ACC112 (cell line): ENCODE data around the gene MYBPH.

Experiments
- H2AFZ ChIP-seq: fragments of 200-600 bp; sonication (generic); one replicate; pipeline ENCODE4 v1.6.0; 2017; ENCODE audit warnings: antibody characterized with exemption, low read length; ENCODE audit not compliant: unreplicated experiment
- H3K27ac ChIP-seq: fragments of 200-600 bp; sonication (generic); 2 replicates; pipeline ENCODE4 v1.5.1; 2014; ENCODE audit warnings: low read depth, mild to moderate bottlenecking, antibody characterized with exemption, low read length, moderate library complexity
- H3K27me3 ChIP-seq: fragments of 200-600 bp; sonication (generic); 2 replicates; pipeline ENCODE4 v1.6.1; 2014; ENCODE audit warnings: mild to moderate bottlenecking, antibody characterized with exemption, low read length, moderate library complexity, mixed read lengths; ENCODE audit not compliant: insufficient read depth
- H3K36me3 ChIP-seq: fragments of 200-600 bp; sonication (generic); 2 replicates; pipeline ENCODE4 v1.6.1; 2016; ENCODE audit warnings: mild to moderate bottlenecking, antibody characterized with exemption, low read length, moderate library complexity, mixed read lengths; ENCODE audit not compliant: insufficient read depth
- H3K4me1 ChIP-seq: fragments of 200-600 bp; sonication (generic); one replicate; pipeline ENCODE4 v1.6.1; 2016; ENCODE audit warnings: low read length, mixed read lengths; ENCODE audit not compliant: insufficient read depth, unreplicated experiment, control insufficient read depth
- H3K4me3 ChIP-seq: fragments of 200-600 bp; sonication (generic); 2 replicates; pipeline ENCODE4 v1.5.1; 2014; ENCODE audit warnings: mild to moderate bottlenecking, low read depth, low read length
- H3K79me2 ChIP-seq: fragments of 200-600 bp; sonication (generic); one replicate; pipeline ENCODE4 v1.6.0; 2016; ENCODE audit warnings: low read length; ENCODE audit not compliant: control insufficient read depth, unreplicated experiment, insufficient read depth

MYBPH gene

DNA sequence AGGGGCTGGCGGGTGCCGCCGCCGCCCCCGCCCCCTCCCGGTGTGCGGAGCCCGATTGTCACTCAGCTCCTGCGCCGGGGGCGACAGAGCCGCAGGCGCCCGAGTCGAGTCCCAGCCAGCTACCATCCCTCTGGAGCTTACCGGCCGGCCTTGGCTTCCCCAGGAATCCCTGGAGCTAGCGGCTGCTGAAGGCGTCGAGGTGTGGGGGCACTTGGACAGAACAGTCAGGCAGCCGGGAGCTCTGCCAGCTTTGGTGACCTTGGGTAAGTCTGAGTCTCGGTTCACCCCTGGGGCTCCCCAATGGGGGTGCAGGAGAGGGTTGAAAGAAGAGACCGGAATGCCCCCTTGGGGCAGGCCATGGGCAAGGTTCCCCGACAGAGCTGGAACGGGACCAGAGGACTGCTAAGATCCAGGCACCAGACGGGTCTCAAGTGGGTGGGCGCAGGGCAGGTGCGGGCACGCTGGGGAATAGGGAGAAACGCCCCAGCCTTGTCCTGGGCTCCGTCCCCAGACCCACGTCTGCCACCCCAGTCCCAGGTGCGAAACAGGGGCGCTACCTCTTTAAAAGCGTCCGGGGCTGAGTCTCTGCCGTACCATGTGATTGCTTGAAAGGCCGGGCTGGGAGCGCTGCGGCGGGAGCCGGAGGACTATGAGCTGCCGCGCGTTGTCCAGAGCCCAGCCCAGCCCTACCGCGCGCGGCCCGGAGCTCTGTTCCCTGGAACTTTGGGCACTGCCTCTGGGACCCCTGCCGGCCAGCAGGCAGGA is 47.8 kb downstream of the MYBPH start, which contains the start of gene ADORA1:
ADORA1 (plus strand) TSS at position 61 of the 765 bp plus-strand sequence. CDS start 1,116 bp downstream, outside the sequence.
- Histone ChIP-seq H3K79me2 (no peaks in the 10 kb centered on the region), H3K4me3 (peak within 1 kb of the TSS; percentile 70), H2AFZ (peak within 1 kb of the TSS; percentile 6)

DNA sequence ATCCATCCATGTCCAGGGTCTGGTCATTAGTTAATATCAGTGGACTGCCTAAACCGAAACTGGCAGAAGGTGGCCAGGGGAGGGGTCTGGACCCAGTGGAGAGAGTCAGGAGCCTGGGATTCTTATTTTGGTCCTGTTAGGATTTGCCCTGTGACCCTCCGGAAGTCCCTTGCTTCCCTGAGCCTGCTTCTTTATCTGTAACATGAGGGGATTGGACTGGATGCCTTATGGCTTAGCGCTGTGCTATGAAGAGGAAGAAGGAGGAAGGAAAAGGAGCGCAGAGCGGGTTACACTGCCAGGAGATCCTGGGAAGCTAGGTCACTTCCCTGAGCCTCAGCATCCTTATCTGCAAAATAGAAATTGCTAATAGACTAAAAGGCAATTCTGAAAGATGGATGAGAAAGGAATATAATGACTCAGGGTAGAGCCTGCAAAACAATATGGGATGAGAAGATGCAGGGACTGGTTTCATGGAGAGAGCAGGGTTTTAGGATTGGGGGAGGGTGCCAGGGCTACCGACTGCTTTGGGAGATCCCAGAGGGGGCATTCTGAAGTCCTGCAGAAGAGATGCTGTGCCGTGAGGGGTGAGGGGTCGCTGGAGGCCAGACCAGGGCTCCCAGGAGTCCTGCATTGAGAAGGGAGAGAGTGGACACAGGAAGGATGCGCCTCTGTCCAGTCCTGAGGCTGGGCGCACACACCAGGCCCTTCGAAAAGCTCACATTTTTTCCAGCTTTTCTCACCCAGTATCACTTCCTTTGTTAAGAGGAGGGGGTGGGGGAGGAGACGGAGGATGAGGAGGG is 48.6 kb downstream of the MYBPH start:
- no peak overlapping the region for H3K27ac ChIP-seq
- H3K4me3 ChIP-seq = peak overlapping the region; percentile 70
- peak overlapping the region; percentile 6 for H2AFZ ChIP-seq
- peaks cover 34% of the 10 kb centered on the region for H3K4me1 ChIP-seq
- no peaks in the 10 kb centered on the region for H3K79me2 ChIP-seq
- no peaks in the 10 kb centered on the region for H3K36me3 ChIP-seq
- peaks cover 13% of the 10 kb centered on the region for H3K27me3 ChIP-seq

More for the DNA sequence above, 47.8 kb downstream of the MYBPH start, which contains the start of gene ADORA1:
- no peaks in the 10 kb centered on the region for H3K36me3 ChIP-seq
- peaks cover 13% of the 10 kb centered on the region for H3K27me3 ChIP-seq
- H3K27ac ChIP-seq = no peak within 1 kb of the TSS
- H3K4me1 ChIP-seq = peaks cover 34% of the 10 kb centered on the region

DNA sequence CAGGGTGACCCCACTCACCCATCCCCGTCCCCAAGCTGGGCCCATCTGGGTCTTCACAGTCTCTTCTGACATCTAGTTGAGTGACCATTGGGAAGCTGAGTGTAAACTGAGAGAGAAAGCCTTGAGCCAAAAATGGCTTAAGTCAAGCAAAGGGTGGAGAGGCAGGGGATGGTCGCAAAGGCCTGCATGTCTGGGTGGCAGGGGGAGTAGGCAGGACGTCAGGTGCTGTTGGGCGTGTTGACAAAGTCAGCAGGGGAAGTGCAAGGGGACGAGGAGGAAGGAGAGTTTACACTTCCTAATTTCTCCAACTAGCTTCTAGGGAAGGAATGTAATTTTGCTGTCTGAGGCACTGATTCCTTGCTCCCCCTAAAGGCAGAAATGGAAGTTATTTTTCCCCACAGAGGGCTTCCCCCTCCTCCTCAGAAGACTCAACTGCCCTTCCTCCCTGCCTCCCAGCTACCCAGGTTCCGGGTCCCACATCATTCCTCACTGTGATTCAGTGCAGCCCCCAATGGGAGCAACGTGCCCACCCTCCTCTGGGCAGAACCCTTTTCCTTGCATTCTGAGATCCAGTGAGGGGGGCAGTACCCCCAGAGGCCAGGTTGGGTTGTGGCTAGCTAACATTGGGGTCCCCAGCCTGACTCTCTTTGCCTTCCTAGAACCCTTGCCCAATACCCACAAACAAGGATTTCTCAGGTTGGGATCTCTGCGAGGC is 49.3 kb downstream of the MYBPH start:
- Histone ChIP-seq H3K27ac (no peak overlapping the region), H3K79me2 (no peaks in the 10 kb centered on the region), H3K27me3 (peaks cover 13% of the 10 kb centered on the region), H2AFZ (no peak overlapping the region), H3K4me1 (peaks cover 34% of the 10 kb centered on the region), H3K36me3 (no peaks in the 10 kb centered on the region), H3K4me3 (peak overlapping the region; percentile 70; the same call in 1 of the 2 replicates)

DNA sequence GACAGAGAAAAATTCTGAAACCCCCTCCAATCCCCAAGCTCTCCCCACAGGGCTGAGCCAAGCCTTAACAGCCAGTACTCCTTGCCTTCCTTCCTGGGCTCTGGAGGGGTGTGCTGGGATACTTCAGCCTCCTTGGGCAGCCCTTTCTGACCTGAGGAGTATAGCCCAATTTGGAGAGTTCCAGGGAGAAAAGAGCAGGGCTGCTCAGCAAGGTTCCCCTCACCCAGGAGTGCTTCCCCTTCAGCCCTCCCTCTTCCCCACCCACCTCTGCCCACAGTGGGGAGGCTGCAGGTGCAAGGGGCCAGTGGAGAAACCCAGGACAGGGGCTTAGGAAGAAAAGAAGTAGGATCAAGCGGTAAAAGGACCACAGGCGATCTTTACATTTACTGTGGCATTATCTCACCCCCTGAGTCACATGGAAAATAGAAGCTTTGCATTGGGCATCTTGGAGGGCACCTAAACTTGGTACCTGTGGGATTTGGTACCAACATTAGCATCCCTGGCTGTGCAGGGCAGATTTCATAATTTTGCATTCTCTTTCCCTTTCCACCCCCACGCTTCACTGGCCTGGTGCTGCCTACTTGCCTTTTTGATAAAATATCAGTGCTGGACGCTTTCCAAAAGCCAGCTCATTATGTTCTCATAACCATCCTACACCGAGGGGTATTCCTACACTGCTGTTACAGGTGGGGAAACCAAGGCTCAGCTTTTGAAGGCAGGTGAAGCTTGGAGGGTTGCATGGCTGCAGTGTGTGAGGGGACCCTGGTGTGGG is 50.9 kb downstream of the MYBPH start:
- Histone ChIP-seq H3K4me1 (peaks cover 32% of the 10 kb centered on the region), H3K79me2 (no peaks in the 10 kb centered on the region), H2AFZ (no peak overlapping the region), H3K4me3 (no peak overlapping the region), H3K27ac (no peak overlapping the region), H3K36me3 (no peaks in the 10 kb centered on the region), H3K27me3 (peaks cover 27% of the 10 kb centered on the region)

DNA sequence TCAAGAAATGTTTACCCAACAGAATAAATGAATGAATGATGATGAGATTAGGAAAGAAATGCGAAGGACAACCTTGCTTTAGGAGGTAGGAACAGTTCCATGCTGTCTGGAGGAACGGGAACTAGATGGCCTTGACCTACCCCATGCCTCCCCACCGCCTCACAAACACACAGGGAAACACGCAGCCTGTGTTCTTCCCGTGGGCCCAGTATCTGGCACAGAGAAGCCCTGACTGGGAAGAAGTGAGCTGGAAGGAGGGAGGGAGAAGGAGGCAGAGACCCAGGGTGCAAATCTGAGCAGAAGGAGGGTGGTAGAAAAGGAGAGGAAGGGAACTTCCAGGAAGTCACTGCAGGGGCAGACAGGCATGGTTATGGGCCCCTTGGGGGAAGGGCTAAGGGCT is 51.6 kb downstream of the MYBPH start:
- peaks cover 25% of the 10 kb centered on the region for H3K4me1 ChIP-seq
- no peaks in the 10 kb centered on the region for H3K36me3 ChIP-seq
- peaks cover 31% of the 10 kb centered on the region for H3K27me3 ChIP-seq
- no peaks in the 10 kb centered on the region for H3K79me2 ChIP-seq
- H3K4me3 ChIP-seq = no peak overlapping the region
- no peak overlapping the region for H3K27ac ChIP-seq
- no peak overlapping the region for H2AFZ ChIP-seq

DNA sequence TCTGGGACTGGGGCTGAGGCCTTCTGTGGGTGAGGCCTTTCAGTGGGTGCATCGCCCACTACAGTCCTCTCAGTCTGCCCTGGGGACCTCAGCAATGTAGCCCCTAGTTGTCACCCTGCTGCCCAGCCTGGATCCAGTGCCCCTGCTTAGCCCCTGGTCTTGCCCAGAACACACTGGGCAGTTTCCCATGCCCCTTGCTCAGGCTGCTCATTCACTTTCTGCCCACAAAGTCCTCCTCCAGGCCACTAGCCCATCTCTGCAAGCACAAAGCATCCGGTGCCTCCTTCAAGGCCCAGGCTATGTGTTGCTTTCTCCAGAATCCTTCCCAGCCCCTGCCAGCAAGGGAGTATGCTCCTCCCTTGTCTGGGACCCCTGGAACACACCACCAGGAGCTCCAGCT is 53.5 kb downstream of the MYBPH start:
- Histone ChIP-seq H3K27ac (no peak overlapping the region), H3K79me2 (no peaks in the 10 kb centered on the region), H3K36me3 (no peaks in the 10 kb centered on the region), H2AFZ (no peak overlapping the region), H3K4me3 (no peak overlapping the region), H3K4me1 (peaks cover 23% of the 10 kb centered on the region), H3K27me3 (peaks cover 48% of the 10 kb centered on the region)

DNA sequence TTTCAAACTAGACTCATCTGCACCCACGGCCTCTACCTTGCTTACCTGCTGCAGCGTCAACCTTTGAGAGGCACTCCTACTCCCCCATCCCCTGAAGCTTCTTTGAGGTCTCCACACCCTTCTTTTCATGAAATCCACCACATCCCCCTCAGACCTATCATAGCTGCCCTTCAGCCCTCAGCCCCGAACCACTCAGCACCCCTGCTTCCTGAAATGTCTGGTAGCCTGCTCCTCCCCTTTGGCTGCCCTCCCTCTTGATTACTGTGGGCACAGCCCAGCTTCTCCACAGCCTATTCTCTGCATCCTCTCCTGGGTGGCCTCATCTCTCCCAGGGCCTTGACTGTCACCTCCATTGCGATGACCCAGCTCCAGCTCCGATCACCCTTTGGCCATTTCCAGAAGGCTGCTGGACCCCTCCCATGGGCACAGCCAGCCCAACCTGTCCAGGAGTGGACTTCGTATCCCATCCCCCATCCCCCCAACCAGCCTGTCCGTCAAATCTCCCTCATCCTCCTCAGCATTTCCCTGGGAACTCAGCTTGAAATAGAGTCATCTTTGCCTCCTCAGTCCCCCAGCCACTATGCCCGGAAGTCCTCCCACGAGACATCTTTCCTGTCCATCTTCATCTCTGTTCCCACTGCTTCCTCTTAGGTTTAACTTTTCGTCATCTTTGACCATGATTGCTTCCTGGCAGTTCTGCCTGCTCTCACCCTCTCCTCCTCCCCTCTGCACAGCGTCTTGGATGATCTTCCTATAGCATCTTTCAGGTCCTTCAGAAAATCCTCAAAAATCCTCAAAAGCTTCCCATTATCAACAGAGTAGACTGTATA is 54.2 kb downstream of the MYBPH start:
- Histone ChIP-seq H3K27me3 (peaks cover 54% of the 10 kb centered on the region), H3K4me1 (peaks cover 15% of the 10 kb centered on the region), H3K27ac (no peak overlapping the region), H3K36me3 (no peaks in the 10 kb centered on the region), H2AFZ (no peak overlapping the region), H3K79me2 (no peaks in the 10 kb centered on the region), H3K4me3 (no peak overlapping the region)

DNA sequence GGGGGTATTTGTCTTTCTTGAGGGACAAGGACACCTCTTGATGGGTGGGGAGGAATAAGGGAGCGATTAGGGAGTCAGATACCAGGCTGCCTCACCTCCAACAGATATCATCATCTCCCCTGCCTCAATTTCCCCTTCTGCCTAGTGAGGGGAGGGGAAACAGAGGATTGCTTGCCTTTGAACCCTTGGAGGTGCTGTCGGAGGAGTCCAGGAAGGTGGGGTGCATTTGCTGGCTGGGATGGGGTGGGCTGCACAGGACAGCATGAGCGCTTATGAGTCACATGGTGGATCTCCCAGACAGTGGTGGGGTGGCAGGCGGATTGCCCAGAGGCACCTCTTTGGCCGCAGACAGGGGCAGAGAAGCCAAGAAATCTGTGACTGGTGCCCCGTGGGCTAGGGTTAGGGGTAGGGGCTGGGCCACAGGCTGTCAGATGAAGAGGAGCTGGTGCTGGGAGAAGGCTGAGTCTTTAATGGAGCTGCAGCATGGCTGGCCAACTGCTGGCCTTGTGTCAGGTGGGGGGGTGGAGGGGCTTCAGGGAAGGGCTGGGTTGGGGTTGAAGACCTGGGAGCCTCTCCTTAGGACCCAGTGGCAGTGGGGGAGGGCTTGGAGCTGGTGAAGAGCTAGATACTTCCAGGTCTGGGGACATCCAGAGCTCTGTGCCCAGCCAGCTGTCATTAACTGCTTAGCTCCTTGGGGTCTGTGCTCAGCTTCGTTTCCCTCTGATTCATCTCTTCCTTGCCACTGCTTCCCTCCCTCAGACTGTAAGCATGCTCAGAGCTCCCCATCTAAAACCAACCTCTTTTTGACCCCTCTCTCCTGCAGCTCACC is 55.1 kb downstream of the MYBPH start:
- H2AFZ ChIP-seq = no peak overlapping the region
- peaks cover 11% of the 10 kb centered on the region for H3K4me1 ChIP-seq
- no peaks in the 10 kb centered on the region for H3K36me3 ChIP-seq
- peaks cover 63% of the 10 kb centered on the region for H3K27me3 ChIP-seq
- H3K79me2 ChIP-seq = no peaks in the 10 kb centered on the region
- H3K27ac ChIP-seq = no peak overlapping the region
- H3K4me3 ChIP-seq = no peak overlapping the region
